Pericardium fibroblast (primary cell): Measurements from ENCODE around the gene LGALS1. TPM values are rescaled to one million over a fixed set of nuclear protein-coding genes. Genes with fewer than 3 reads are reported as not detected.

ENCODE experiments used
- total RNA-seq: library from RNA; depleted of rRNA; stranded (reverse); fragments of >200 nt; gene quantifications from 2 replicates; pipeline ENCODE4 v1.2.3, GENCODE V29; 2015

The LGALS1 gene
- 4,461 and 4,473 TPM in 2 replicates for total RNA-seq

DNA sequence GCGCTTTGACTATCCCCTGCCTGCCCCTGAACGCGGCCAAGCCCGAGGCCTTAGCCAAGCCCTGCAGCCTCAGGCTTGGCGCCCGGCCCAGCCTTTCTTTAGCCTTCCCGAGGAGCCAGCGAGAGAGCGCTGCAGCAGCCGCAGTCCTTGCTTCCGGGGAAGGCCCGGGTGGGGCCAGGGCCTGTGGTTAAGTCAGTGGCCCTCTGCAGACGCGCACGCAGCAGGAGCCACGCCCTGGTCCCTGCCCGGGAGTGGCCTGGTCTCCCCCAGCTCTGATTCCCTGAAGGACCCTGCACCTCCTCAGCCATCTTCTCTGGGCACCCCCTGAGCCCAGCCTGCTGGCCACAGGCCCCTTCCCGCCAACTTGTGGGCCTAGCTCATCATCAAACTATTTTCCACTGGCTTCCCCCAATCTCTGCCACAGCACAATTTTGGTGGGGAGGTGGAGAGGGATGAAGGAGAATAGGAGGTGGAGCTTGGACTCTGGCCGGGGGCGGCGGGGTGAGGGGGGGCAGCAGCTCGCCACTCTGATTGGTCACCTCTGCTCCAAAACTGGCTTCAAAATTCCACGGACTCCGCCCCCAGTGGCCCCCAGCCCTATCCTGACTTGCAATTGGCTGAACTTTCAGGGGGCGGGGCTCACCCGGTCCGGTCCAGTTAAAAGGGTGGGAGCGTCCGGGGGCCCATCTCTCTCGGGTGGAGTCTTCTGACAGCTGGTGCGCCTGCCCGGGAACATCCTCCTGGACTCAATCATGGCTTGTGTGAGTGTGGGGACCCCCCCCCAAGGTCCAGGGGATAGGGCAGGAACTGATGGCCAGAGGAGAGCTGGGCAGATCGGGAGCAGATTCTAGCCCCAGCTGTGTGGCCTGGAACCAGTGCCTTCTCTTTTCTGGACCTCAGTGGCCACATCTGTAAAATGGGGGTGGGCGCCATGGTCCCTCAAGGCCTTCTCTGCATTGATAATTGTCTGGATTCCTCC, at the start of gene LGALS1:
LGALS1 (plus strand) TSS at position 686 of the 979 bp plus-strand sequence; CDS start at position 753, 67 bp downstream.

DNA sequence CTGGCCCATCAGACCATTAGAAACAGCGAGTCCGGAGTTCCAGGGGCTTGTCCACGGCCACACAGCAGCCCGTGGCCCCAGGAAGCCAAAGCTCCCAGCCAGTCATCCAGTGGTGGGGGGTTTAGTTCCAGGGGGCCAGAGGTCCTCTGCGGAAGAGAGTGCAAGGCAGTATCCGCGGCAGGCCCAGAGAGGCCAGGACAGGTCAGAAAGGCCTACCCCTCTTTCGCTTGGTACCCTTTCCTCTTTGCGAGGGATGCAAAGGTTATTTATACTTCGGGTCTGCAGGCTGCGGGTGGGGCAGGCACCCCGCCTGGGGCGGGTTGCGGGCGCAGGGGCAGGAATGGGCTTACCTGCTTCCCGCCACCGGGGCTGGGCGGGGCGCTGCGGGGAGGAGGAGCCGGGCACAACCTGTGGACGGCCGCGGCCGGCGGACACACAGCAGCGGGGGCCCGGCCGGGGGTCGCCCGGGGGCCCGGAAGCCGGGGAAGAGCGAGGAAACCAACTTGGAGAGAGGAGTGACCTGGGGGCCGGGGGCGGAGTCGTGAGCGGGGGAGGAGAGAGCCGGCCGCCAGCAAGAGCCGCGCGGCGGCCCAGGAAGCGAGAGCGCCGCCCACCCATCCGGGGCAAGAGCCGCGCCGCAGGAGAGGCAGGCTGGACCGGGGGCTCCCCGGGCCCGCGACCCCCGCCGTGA, 36.2 kb upstream of the LGALS1 start, which contains the start of gene SH3BP1:
SH3BP1 (plus strand) TSS at position 600 of the 691 bp plus-strand sequence. CDS start 119 bp downstream, outside the sequence.

DNA sequence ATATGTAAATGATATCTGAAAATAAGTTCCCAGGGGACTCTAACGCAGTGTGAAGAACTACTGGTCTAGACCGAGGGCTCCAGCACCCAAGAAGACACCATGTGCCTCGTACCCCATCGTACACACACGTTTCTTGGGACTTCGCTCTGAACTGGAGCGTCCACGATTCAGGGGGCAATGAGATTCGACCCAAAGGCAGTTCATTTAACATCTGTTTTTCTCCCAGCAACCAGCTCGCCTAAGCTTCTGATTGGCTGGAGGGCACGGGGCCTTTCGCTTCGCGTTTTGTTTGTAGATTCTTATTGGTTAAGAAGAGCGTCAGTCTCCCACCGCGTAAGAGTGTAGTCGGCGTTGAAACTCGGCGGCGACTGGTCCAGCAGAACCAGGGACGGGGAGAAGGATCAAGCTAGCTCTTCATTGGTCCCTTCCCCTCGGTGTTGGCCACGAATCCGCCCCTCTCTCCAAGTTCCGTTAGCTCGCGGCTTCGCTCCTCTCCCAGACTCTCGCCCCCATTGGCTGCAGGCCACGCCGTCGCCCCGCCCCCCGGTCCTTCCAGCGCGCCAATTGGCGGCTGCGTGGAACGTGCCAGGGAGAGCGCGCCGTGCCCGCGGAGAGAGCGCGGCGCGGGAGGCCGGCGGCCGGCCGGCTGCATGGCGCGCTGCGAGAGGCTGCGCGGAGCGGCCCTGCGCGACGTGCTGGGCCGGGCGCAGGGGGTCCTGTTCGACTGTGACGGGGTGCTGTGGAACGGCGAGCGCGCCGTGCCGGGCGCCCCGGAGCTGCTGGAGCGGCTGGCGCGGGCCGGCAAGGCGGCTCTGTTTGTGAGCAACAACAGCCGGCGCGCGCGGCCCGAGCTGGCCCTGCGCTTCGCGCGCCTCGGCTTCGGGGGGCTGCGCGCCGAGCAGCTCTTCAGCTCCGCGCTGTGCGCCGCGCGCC, 17.0 kb upstream of the LGALS1 start, which contains the start of gene PDXP:
PDXP (plus strand) TSS at position 591 of the 933 bp plus-strand sequence; CDS start at position 651, 60 bp downstream.

DNA sequence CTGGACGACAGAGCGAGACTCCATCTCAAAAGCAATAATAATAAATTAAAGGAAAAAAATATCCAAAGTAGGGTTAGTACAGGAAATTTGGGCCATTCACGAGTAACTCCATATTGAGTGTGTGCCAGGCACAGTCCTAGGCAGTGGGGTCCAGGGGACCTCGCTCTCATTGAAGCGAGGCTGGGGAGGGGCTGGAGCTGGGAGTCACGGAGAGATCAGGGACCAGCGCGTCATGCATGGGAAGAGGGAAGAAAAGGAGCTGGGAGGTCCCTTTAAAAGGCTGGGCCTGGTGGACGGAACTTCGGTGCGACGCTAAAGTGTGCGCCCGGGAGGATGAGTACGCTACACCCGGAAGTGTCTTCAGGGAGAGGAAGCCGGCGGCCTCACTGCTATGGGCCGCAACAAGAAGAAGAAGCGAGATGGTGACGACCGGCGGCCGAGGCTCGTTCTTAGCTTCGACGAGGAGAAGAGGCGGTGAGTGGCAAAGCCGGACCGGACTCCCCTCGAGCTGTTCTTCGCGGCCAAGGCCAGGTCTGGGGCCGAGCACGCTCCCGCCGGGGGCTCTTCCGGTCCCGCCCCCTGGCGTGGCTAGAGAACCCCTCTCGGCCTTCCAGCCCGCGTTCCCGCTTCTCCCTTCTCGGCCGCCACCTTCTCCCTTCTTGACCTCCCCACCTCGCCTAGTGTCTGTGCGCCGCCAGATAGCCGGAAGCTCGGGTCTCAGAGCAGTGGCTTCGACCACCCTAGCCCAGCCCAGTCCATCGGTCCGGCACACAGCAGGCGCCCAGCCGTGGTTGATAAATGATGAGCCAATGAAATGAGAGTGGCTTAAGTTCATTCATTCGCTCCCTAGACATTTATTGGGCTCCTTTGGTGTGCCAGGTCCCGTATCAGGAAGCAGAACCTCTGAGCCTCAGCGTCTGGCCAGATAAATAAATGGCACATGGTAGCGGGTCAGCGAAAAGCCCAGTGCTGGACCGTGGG, 10.9 kb downstream of the LGALS1 start, which contains the start of gene NOL12:
NOL12 (plus strand) TSS at position 342 of the 981 bp plus-strand sequence; CDS start at position 392, 50 bp downstream.

DNA sequence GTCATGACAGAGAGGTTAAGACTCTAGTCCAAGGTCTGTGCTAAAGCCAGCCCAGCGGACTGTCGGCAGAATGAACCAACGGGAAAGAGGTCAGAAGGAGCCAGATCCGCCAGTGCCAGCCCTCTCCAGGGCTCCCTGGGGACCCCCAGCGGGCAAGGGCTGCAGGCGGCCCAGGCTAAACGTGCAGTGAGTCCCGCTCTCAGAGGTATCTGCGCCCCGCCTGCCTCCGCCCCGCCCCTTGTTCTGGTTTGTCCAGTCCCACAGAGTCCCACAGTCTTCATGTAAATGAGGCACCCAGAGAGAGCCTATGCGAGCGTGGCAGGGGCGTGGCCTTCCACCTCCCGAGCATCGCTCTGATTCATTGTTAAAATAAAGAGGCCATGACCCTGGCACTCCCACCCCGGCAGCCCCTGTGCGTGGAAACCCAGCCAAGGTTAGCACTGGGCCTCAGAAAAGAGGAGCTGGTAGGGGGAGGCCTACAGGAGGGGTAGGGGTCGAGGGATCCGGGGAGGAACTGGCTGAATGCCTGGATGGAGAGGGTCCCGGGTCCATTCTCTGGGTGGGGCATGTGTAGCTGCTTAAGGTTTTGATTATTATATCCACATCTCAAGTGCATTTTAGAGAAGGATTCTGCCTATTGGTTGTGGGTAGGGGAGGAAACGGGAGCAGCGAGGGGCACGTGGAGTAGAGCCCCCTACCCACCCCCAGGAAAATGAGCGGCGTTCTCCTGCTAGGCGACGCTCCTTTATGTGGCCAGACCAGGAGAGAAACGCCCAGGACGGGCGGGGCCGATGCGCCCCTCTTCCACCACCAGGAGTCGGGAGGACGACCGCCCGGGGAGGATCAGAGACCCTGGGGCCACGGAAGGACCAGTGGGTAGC, 21.5 kb downstream of the LGALS1 start, which contains the start of gene TRIOBP:
TRIOBP (plus strand) TSS at position 392 of the 881 bp plus-strand sequence. CDS start 4,318 bp downstream, outside the sequence.

Other genes with a start within 250 kb of the LGALS1 start
- 0.23 and 0.60 TPM in 2 replicates for gene ELFN2, start 248.2 kb upstream of the LGALS1 start, total RNA-seq
- not detected in 2 replicates for gene MFNG, start 189.3 kb upstream of the LGALS1 start, total RNA-seq
- 5.6 and 9.1 TPM in 2 replicates for gene CARD10, start 156.2 kb upstream of the LGALS1 start, total RNA-seq
- 118 and 169 TPM in 2 replicates for gene CDC42EP1, start 115.2 kb upstream of the LGALS1 start, total RNA-seq
- gene LGALS2, start 95.5 kb upstream of the LGALS1 start, total RNA-seq = 0.58 TPM in 1 of 2 replicates, not detected in the other
- 27.5 and 30.8 TPM in 2 replicates for gene GGA1, start 66.8 kb upstream of the LGALS1 start, total RNA-seq
- 16.1 and 18.7 TPM in 2 replicates for gene SH3BP1, start 36.0 kb upstream of the LGALS1 start, total RNA-seq
- 12.9 and 17.4 TPM in 2 replicates for gene PDXP, start 16.9 kb upstream of the LGALS1 start, total RNA-seq
- 8.6 and 14.6 TPM in 2 replicates for gene NOL12, start 10.7 kb downstream of the LGALS1 start, total RNA-seq
- 157 and 214 TPM in 2 replicates for gene TRIOBP, start 21.4 kb downstream of the LGALS1 start, total RNA-seq
- 32.4 and 40.8 TPM in 2 replicates for gene GCAT, start 132.3 kb downstream of the LGALS1 start, total RNA-seq
- not detected in 2 replicates for gene GALR3, start 147.7 kb downstream of the LGALS1 start, total RNA-seq
- gene ANKRD54, start 168.7 kb downstream of the LGALS1 start, total RNA-seq = 26.5 and 30.0 TPM in 2 replicates
- 447 and 612 TPM in 2 replicates for gene EIF3L, start 173.8 kb downstream of the LGALS1 start, total RNA-seq
- 30.6 and 31.7 TPM in 2 replicates for gene MICALL1, start 230.7 kb downstream of the LGALS1 start, total RNA-seq